Measurements from ENCODE around the gene OGFOD3.
"Not testable (repeated sequence)": the region's sequence is repeated elsewhere in the genome, so short reads cannot be mapped to it uniquely, and the experiment has no call there.

Gene OGFOD3

GRCh38 chr17:82418001-82418986 is at the start of gene OGFOD3, which contains the start of gene HEXD:
TSS of gene OGFOD3 (minus strand) at chr17:82418586. CDS start at chr17:82418485, 101 bp downstream.
TSS of gene HEXD (plus strand) at chr17:82418347. CDS start at chr17:82419800, 1,453 bp downstream.
- no peak for DNase-seq (ENCODE audit: low read depth, low spot score)

DNA sequence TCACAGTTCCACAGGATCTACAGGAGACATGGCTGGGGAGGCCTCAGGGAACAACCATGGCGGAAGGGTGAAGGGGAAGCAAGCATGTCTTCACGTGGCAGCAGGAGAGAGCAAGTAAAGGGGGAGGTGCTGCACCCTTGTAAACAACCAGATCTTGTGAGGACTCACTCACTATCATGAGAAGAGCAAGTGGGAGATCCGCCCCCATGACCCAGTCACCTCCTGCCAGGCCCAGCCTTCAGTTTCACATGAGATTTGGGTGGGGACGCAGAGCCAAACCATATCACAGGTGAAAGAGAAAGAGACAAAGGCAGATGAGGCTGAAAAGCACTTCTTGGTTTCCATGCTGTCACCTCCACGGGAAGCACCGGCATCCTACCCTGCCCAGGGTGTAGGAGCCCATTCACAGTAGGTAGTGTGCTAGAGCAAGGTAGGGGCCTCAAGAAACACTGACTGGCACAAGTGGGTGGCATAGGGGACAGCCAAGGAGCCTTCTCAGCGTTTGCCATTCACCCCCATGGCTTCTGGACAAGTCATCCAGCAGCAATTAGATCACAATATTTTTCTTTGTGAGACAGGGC is 46.7 kb upstream of the OGFOD3 start:
- DNase-seq (ENCODE audit: low read depth, low spot score), result no peak

- DNase-seq (ENCODE audit: low read depth, low spot score), result no peak
Observed at GRCh38 chr17:82464567-82464929, 46.2 kb upstream of the OGFOD3 start.

DNA sequence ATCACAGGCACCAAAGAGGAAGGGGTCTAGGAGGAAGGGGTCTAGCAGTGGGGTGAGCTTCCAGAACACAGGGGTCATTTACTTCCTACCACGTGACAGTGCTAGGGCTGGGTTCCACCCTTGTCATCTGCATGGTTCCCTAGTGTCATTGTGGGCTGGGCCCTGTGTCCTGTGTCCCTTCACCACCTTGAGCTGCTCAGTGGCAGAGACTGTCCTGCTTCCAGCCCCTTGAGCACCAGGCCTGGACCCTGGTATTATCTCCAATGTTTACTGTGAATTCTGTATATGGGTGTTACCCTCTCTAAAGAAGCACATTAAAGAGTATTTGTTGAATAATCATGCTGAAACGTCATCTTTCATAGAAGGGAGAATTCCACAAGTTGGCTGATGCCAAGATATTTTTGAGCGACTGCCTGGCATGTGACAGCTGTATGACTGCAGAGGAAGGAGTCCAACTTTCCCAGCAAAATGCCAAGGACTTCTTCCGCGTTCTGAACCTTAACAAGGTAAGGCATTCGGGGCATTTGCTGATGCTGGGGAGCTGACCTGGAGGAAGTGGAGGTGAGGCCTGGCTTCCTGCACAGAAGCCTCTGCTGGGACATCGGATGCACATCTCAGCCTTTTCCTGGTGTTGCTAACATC is 45.7 kb upstream of the OGFOD3 start:
- no peak for DNase-seq (ENCODE audit: low read depth, low spot score)

DNA sequence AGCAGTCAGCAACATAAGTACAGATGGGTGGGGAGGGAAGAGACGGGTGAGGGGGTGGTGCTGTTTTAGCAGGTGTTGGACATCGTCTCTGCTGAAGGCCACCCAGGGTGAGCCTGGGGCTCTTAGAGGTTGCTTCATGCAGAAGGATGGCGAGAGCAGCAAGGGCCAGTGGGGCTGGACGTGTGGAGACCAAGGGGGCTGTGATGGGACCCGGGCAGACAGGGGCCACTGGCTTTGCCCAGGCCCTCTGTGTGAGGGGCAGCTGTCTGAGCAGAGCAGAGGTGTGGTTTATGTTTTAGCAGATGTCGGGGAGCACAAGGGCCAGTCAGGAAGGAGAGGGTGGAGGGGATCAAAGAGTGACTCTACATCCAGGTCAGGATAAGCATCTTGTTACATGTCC is 45.0 kb upstream of the OGFOD3 start:
- no peak for DNase-seq (ENCODE audit: low read depth, low spot score)

GRCh38 chr17:82461827-82462524 is 43.6 kb upstream of the OGFOD3 start:
- no peak for DNase-seq (ENCODE audit: low read depth, low spot score)

- DNase-seq (ENCODE audit: low read depth, low spot score), result not testable (repeated sequence)
Observed at GRCh38 chr17:82459936-82460335, 41.5 kb upstream of the OGFOD3 start.

GRCh38 chr17:82458885-82459424 is 40.6 kb upstream of the OGFOD3 start:
- no peak for DNase-seq (ENCODE audit: low read depth, low spot score)

- DNase-seq (ENCODE audit: low read depth, low spot score), result peak; percentile 93
Observed at GRCh38 chr17:82458179-82458884, 39.9 kb upstream of the OGFOD3 start, which contains the start of gene NARF. TSS of gene NARF (plus strand) at chr17:82458741. CDS start at chr17:82458804, 63 bp downstream.

GRCh38 chr17:82457929-82458178 is 39.5 kb upstream of the OGFOD3 start:
- peak; percentile 47 for DNase-seq (ENCODE audit: low read depth, low spot score)

DNA sequence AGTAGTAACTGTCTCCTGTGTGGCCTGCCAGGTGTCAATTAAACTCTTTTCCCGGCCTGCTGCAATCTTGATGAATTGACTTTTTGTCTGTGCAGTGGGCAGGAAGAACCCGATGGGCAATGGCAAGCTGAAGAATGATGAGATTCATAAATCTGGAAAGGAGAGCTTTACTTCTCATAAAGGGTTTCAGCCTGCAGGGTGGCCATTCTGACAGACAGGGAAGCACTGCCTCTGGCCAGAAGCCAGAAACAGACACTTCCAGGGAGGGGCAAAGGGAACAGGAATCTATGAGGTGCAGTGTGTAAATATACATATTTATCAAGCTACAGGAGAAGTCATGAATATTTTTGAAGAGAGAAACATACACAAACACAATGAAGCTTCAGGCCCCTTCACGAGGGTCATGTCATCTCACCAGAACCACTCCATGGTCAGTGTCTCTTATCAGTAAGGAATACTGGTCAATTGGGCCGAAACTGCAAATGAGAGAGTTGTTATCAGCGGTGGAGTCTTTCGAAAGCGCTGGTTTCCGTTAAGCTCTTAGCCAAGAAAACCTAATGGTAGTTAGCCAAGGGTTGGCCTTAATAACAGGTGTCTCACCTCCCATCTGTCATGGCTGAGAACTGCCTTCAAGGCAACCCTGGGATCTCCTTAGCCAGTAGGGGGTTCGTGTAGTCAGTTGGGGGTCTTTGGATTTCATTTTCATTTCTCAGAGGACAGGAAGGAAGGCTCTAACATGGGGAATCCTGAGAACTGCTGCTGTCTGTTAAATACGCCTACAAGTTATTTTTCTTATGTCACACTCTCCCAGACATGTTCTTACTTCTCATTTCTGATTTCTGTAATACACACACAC is 38.9 kb upstream of the OGFOD3 start:
- no peak for DNase-seq (ENCODE audit: low read depth, low spot score)

- DNase-seq (ENCODE audit: low read depth, low spot score), result not testable (repeated sequence)
Observed at GRCh38 chr17:82453706-82454105, 35.3 kb upstream of the OGFOD3 start.

DNA sequence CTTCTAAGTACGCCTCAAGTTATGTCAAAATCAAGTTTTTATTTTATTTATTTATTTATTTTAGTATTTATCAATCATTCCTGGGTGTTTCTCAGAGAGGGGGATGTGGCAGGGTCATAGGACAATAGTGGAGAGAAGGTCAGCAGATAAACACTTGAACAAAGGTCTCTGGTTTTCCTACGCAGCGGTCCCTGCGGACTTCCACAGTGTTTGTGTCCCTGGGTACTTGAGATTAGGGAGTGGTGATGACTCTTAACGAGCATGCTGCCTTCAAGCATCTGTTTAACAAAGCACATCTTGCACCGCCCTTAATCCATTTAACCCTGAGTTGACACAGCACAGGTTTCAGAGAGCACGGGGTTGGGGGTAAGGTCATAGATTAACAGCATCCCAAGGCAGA is 34.8 kb upstream of the OGFOD3 start:
- not testable (repeated sequence) for DNase-seq (ENCODE audit: low read depth, low spot score)

- DNase-seq (ENCODE audit: low read depth, low spot score), result no peak
Observed at GRCh38 chr17:82452162-82452561, 33.8 kb upstream of the OGFOD3 start.

GRCh38 chr17:82450357-82451106 is 32.1 kb upstream of the OGFOD3 start, which contains the start of gene CYBC1:
TSS of gene CYBC1 (minus strand) at chr17:82450752. CDS start at chr17:82449254, 1,498 bp downstream.
- DNase-seq (ENCODE audit: low read depth, low spot score), result no peak

- DNase-seq (ENCODE audit: low read depth, low spot score), result no peak
Observed at GRCh38 chr17:82449883-82450356, 31.5 kb upstream of the OGFOD3 start.

- DNase-seq (ENCODE audit: low read depth, low spot score), result no peak
Observed at GRCh38 chr17:82449131-82449882, 30.9 kb upstream of the OGFOD3 start.

DNA sequence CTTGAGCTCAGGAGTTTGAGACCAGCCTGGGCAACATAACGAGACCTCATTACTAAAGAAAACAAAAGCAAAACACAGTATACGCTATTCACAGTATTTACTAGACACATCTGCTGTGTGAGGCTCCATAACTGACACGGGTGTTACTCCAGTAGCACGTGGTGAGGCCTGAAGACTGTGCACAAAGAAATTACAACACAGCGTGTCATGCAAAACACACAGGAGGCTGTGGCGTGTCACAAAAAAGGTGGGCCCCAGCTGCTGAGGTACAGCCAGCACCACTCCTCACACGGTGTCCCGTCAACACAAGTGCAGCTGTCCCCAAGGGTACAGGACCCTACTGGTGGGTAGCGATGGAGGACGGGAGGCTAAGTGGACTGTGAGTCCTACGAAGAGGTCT is 29.5 kb upstream of the OGFOD3 start:
- DNase-seq (ENCODE audit: low read depth, low spot score), result no peak

All from iPS DF 19.7 (cell line).